HG03060 (cell line): ENCODE results near the gene GRB7.
"Not testable (repeated sequence)": the region's sequence is repeated elsewhere in the genome, so short reads cannot be mapped to it uniquely, and the experiment has no call there.

ENCODE experiments used
- ATAC-seq: cut with Tn5 transposase; IDR thresholded peaks from one replicate; pipeline ENCODE4 v1.9.1; 2021; ENCODE audit warnings: low read depth, moderate number of reproducible peaks; ENCODE audit not compliant: unreplicated experiment

GRB7 gene

DNA sequence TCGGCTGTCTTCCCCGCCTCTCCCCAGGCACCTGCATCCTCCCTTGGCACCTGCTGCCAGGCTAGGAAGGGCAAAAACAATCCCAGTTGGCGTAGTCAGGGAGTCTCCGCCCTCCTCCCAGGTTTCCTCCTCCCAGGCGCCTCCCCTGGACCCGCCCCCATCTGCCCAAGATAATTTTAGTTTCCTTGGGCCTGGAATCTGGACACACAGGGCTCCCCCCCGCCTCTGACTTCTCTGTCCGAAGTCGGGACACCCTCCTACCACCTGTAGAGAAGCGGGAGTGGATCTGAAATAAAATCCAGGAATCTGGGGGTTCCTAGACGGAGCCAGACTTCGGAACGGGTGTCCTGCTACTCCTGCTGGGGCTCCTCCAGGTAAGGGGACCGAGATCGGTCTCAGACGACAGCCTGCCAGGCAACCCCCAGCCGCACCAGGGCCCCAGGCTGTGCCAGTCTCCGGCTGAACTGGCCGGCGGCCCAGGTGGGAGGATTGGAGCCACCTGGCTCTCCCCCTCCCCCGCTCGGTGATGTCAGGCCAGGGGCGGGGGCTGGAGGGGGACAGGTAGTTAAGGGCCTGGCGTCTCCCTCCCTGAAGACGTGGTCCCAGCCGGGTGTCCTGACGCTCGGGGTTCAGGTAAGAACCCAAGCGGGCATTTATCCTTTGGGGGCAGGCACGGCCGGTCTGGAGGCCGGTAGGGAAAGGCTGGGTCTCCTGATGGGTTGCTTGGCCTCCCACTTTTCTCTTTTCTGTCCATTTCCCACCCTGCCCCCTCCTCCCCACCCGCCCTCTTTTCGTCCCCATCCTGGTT is at the start of gene GRB7:
Gene GRB7, plus strand, starts transcription at position 179 of the 808 bp plus-strand sequence. CDS start 4,364 bp downstream, outside the sequence.
- no peak for ATAC-seq

DNA sequence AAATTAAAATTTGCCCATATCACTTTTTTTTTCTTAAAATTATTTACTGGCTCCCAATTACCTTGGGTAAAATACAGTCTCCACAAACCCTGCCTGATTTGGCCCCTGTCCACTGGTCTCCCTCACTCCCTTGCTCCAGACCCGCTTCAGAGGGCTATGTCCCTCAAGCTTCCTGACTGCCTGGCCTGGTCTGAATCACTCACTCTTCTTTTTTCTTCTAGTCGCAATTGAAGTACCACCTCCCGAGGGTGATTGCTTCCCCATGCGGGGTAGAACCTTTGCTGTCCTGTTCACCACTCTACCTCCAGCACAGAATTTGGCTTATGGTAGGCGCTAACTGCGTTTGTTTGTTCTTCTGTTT is 49.3 kb upstream of the GRB7 start:
- no peak for ATAC-seq

DNA sequence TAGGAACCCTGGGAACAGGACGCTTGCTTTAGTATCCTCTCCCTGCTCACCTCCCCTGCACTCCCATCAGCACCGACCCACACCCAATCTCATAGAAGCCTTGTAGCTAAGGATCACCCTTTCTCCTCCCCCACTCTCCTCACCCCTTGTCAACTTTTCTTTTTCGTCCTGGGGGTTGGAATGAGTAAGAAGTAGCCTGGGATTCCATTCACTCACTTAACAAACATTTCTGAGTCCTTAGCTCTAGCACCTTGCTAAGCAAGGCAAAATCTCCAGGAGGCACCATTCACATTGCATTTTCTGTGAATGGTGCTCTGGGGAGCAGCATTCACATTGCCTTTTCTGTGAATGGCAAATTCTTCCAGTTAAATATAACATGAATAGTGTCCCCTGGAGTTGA is 48.8 kb upstream of the GRB7 start:
- ATAC-seq, result no peak

DNA sequence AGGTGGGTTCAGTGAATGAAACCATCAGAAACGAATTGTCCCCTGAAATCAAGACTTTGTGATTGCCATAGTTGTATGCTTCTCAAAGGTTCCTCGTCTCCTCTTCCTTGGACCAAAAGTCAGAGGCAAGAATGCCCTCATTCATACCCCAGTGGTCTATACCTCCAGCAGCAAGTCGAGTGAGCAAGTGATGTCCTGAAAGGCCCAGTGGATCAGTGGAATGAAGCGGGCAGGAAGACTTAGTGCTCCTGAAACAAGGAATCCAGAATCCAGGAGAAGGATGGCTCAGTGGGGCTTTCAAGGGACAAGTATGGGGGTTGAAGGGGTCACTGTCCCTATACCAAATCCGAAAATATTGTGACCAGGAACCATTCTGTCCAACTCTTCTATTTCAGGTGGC is 43.1 kb upstream of the GRB7 start:
- ATAC-seq, result no peak

DNA sequence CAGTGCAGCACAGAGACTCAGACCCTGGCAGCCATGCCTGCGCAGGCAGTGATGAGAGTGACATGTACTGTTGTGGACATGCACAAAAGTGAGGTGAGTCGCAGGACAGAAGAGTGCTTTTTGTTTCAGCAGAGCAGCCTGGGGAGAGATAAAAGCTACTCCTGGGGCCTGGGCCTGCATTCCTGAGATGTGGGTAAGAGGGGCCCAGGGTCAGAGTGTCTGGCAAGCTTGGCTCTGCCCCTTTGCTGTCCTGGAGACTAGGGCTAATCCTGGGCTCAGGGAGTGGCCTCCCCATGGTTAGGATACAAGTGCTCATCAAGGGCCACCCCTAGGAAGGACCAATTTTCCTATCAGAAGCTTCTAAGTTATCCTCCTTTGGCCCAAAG is 42.7 kb upstream of the GRB7 start:
- ATAC-seq, result no peak

DNA sequence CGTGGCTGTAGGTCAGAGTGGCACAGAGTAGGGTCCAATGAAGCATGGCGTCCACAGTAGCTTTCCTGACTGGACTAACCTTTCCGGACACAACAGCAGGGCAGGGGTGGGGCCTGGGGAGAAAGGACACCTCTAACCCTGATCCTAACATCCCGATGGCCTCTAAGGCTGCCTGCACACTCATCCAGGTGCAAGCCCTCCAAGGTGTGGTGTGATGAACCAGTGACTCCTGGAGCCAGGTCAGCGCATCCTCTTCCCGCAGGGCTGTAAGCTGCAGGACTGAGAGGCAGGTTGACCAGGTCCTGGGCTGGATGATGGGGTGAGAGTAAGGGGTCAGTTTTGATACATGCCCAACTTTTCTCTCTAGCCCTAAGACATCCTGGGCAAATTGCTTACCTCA is 41.0 kb upstream of the GRB7 start:
- ATAC-seq, result no peak

DNA sequence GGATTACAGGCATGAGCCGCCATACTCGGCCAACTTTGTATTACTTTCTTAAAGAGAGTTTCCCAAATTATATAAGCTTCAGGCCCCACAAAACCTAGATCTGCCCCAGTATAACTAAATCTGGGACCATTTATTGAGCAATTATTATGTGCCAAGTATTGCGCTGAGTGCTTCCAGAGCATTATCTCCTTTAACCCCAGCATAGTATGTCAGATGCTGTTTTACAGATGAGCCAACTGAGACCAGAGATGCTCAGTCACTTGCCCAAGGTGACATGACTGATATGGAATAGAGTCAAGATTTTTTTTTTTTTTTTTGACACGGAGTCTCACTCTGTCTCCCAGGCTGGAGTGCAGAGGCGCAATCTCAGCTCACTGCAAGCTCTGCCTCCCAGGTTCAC is 39.8 kb upstream of the GRB7 start:
- ATAC-seq, result no peak

DNA sequence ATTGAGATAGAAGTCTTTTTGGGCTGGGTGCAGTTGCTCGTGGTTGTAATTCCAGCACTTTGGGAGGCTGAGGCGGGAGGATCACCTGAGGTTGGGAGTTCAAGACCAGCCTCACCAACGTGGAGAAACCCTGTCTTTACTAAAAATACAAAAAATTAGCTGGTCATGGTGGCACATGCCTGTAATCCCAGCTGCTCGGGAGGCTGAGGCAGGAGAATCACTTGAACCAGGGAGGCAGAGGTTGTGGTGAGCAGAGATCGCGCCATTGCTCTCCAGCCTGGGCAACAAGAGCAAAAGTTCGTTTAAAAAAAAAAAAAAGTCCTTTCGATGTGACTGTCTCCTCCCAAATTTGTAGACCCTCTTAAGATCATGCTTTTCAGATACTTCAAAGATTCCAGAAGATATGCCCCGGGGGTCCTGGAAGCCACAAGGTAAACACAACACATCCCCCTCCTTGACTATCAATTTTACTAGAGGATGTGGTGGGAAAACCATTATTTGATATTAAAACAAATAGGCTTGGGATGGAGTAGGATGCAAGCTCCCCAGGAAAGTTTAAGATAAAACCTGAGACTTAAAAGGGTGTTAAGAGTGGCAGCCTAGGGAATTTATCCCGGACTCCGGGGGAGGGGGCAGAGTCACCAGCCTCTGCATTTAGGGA is 38.5 kb upstream of the GRB7 start:
- ATAC-seq, result not testable (repeated sequence)

DNA sequence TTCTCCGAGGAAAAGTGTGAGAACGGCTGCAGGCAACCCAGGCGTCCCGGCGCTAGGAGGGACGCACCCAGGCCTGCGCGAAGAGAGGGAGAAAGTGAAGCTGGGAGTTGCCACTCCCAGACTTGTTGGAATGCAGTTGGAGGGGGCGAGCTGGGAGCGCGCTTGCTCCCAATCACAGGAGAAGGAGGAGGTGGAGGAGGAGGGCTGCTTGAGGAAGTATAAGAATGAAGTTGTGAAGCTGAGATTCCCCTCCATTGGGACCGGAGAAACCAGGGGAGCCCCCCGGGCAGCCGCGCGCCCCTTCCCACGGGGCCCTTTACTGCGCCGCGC is 38.0 kb upstream of the GRB7 start, which contains the start of gene ERBB2:
Gene ERBB2, plus strand, starts transcription at position 247 of the 330 bp plus-strand sequence. CDS start 175 bp downstream, outside the sequence.
- no peak for ATAC-seq

DNA sequence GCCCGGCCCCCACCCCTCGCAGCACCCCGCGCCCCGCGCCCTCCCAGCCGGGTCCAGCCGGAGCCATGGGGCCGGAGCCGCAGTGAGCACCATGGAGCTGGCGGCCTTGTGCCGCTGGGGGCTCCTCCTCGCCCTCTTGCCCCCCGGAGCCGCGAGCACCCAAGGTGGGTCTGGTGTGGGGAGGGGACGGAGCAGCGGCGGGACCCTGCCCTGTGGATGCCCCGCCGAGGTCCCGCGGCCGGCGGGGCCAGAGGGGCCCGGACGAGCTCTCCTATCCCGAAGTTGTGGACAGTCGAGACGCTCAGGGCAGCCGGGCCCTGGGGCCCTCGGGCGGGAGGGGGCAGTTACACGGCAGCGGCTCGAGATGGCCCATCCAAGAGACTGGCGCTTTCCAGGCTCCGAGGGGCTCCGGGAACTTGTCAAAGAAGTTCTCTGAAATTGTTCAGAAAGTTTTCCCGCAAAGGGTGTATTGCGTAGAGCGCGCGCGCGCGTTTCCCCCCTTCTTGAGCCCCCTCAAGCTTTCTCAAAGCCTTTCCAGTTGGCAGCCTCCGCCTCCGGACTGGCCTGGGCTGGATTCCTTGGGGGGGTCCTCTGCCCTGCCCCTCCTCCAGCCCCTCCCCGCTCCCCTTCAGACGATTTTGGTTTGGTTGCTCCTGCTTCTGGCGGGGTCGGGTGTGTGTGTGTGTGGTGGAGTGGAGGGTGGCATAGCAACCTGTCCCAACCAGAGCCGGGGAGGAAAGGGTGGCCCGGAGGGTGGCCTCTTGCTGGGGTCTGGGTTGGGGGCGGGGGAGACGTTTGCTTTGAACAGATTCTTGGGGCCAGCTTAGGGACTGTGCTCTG is 37.4 kb upstream of the GRB7 start:
- no peak for ATAC-seq

DNA sequence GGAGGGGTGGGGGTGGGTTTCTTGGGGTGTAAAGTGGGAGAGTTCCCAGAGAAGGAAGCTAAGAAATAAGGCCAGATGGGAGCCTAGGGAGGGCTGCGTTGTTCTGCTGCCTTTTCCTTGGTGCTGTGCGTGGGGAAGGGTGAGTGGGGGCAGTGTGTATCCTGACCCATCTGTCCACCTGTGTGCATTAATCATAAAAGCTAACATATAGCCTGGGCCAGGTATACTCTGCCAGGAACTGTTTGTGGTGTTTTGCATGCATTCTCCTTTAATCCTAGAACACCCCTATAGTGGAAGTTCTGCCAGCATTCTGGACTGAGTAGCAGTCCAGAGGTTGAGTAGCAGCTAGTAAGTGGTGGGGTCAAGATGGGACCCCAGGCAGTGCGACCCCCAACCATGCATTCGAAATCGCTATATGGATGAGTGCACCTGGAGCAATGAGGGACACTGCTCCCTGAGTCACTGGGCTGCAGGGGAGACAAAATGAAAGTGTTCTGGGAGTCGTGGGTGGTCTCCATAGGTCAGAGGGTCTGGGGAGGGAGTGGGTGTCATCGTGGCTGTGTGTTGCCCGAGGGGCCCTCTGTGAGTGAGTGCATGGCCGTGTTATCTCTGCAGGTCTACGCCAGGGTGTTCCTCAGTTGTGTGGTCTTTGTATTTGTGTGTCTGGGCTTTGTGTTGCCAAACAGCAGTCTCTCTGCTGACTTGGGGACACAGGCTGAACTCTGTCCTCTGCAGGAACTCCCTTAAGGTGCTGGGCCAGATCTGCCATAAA is 36.5 kb upstream of the GRB7 start:
- ATAC-seq, result no peak

DNA sequence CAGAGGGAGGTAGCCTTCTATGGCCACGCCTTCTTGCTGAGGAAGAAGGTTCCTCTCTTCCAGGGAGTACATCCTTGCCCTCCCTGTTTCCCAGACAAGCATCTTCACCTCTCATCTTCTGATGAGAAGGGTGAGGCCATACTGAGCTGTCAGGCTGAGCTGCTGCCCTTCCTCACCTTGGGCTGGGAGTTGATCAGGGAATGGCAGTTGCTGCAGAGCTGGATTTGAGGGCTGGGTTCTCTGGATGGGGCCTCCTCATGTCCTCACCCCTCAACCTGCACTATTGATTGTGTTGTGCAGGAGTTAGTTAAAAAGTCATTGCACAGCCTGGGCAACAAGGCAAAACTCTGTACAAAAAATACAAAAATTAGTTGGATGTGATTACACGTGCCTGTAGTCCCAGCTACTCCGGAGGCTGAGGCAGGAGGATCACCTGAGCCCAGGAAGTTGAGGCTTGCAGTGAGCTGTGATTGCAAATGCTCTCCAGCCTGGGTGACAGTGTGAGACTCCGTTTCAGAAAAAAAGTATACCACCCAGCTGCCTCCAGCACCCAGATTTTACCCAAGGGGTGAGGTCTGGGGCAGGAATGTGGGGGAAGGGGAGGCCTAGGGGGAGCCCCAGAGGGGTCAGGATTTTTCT is 35.8 kb upstream of the GRB7 start:
- no peak for ATAC-seq

DNA sequence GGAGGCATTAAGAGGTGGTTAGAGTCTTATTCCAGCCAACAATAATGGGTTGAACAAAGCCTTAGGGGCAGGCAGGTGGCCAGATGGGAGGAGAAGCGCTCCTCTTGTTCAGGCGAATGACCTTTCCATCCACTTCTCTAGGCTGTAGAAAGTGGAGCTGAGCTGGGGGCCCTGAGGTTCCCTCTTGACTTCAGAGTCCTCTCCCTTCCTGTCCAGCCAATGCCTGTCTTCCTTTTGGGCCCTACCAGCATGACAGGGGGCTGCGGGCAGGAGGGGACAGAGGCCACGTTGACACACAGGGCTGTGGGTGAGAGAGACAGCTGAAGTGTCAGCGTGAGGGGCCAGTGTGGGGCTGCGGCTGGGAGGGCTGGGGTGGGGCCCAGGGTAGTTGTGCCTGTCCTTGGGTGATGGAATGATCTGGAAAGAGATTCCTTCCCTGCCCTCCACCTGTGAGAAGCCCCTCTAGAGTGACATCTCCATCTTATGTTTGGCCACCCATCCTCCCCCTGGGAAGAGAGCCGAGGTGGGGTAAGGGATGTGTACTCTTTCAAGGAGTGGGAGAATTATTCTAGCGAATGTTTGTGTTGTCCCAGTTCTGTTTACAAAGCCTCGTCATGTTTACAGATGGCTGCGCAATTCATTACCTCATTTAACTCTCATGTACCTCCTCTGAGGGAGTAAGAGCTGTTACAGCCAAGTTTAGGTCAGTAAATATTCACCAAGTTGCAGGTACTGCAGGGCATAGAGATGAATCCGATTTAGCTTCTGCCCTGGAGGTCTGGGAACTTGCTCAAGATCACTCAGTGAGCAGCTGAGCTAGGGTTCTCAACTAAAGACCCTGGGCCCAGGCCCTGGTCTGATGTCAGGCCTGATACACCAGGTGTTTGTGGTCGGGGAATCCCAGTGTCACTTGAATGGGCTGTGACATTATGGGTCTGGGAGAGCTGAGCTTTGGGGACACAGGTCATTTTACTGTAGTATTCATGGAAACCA is 34.5 kb upstream of the GRB7 start:
- ATAC-seq, result no peak

DNA sequence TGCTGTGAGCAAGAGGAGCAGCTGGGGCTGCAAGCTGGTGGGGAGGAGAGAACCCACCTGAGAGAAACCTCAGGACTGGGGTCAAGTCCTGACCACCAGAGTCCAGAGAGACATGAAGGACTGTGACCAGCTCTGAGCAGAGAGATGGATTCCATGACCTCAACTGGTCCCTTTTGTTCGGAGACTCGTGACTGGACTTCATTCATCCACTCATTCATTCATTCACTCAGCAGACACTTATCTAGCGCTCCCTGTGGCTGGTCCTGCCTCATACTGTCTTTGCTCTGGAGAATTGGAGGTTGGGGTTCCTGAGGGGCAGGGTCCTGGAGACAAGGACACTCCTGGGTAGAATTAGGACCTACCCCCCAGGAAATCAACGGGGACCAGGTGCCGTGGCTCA is 33.8 kb upstream of the GRB7 start:
- ATAC-seq, result no peak

DNA sequence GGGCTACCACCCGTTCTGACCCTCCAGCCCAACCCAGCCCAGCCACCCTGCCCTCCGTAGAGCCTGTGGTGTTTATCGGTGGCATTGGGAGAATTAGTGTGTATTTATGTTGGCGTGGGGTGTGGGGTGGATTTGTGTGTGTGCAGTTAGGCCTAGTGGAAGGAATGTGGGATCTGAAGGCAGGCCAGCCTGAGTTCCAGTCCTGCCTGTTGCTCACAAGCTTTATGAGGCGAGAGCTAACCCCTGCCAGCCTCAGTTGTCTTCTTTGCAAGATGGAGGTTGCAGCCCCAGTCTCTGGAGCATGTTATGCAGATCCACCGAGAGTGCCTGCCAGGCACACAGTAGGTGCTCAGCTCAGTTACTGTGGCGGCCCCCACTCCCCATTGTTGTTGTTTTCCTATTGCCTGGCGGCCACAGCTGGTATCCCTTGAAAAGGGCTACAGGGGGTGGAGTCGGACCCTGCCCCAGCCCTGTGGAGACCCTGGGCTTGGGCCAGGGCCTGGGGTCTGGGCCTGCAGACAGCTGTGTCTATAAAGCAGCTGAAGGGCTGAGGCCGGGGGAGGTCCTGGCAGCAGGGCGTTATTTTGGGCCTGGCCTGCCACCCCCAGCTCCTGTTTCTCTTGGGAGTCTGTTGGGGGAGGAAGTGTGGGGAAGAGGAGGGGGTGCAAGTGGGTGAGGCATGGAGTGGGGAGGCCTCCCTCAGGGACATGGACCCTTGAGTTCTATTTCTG is 32.8 kb upstream of the GRB7 start:
- ATAC-seq, result no peak

DNA sequence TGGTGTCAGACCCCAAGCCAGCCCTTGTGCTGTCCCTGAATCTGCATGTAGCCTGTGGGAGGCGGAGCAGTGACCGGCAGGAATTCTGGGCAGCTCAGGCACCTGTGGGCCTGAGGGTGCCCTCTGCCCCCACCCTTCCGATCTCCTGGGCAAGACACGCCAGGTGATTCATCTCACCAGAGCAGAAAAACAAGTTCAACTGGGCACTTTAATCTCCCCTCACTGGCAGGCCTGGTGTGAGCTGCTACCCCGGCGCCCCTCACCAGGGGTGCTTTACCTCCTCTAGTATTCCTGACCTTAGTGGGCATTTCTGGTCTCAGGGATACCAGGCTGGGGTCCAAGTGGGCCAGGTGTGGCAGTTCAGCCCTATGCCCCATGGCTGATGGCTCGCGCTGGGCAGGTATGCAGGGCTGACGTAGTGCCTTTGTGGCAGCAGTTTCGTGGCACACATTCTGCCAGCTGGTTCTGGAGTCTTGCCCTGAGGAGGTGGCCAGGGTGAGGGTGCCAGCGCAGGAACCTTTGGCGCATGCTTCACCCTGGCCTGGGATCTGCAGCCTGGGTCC is 31.9 kb upstream of the GRB7 start:
- ATAC-seq, result no peak

DNA sequence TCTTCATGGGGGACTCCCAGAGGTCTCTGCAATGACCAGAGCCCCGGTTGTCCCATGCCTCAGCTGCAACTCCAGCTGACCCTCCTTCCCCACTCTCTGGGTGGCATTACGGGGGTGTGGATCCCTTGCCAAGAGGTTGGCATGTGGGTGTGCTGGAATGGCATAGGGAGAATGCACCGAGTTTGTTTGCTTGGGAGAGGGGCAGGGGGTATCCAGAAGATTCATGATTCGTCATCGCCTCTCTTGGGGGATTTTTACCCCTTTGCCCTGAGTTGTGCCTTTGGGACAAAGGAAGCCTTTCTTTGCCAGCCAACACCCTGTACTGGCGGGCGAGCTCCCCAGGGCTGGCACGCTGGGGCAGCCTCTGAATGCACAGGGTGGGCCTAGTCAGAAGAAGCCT is 31.4 kb upstream of the GRB7 start:
- ATAC-seq, result no peak

DNA sequence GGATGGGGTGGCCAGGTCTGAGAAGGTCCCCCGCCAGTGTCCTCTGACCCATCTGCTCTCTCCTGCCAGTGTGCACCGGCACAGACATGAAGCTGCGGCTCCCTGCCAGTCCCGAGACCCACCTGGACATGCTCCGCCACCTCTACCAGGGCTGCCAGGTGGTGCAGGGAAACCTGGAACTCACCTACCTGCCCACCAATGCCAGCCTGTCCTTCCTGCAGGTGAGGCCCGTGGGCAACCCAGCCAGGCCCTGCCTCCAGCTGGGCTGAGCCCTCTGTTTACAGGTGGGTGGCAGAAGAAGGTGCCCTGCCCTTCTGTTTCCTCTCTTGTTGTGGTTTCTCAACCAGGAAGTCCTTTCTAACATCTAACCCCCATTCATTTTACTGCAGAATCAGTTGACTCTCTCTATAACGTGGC is 30.8 kb upstream of the GRB7 start:
- no peak for ATAC-seq
